AG09319 (cell line): Measurements from ENCODE around the gene STEAP1.

Experiments
- DNase-seq: peaks from one replicate; pipeline ENCODE4 v3.0.0-alpha.2; 2010; ENCODE audit warnings: low read depth; ENCODE audit errors: extremely low read depth
- CTCF ChIP-seq: IDR thresholded peaks from 2 replicates; pipeline ENCODE4 v1.5.1; 2011; ENCODE audit warnings: low read depth, mild to moderate bottlenecking, inconsistent platforms, low read length, moderate library complexity

The STEAP1 gene

GRCh38 chr7:90210981-90211380, 56.7 kb downstream of the STEAP1 start:
- TF ChIP-seq CTCF: no peak
- no peak for DNase-seq

DNA sequence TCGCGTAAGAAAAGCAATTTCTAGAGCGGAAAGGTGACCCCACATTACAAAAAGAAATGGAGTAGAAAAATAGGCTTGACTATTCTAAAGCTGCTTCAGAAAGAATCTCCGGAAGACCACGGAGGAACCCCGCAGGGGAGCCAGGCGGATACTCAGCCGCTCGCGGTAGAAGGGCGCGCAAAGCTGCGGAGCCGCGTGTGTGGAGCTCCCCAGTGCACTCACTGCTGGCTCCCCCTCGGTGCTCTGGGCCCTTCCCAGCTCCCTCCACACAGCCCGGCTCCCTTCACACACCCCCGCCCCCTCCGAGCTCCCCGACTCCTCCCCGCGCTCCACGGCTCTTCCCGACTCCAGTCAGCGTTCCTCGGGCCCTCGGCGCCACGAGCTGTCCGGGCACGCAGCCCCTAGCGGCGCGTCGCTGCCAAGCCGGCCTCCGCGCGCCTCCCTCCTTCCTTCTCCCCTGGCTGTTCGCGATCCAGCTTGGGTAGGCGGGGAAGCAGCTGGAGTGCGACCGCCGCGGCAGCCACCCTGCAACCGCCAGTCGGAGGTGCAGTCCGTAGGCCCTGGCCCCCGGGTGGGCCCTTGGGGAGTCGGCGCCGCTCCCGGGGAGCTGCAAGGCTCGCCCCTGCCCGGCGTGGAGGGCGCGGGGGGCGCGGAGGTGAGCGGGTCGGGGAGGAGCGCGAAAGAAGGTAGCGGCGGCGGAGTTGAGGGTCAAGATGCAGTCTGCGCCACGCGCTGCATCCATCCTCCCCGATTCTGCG, 57.3 kb downstream of the STEAP1 start, which contains the start of gene STEAP2:
Gene STEAP2 (plus strand): TSS at position 350 of the 758 bp plus-strand sequence. CDS start 13,343 bp downstream, outside the sequence.
- DNase-seq: peak; percentile 89
- peak; percentile 57 for TF ChIP-seq CTCF

DNA sequence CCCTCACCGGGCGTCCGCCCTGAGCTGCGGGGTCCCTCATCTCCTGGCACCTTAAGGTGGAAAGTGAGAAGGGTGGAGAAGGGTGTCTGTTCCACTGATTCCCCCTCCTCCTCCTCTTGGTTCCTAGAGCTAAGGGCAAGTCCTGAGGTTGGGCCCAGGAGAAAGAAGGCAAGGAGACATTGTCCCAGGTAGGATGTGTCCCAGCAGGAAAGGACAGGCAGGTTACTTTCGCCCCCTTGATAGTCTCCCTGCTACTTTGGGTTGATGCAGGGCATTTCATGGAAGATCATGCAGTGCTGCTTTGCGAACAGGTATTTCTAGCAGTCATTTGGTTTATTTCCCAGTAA, 57.9 kb downstream of the STEAP1 start:
- TF ChIP-seq CTCF: no peak
- DNase-seq: no peak

GRCh38 chr7:90213521-90213920, 59.3 kb downstream of the STEAP1 start:
- DNase-seq: no peak
- TF ChIP-seq CTCF: no peak
